Testis (tissue), 3 donors: ENCODE measurements around the gene MGST3. TPM values are rescaled to one million over a fixed set of nuclear protein-coding genes. Genes with fewer than 3 reads are reported as not detected.
"Not testable (repeated sequence)": the region's sequence is repeated elsewhere in the genome, so short reads cannot be mapped to it uniquely, and the experiment has no call there.

Experiments used
- DNase-seq: peaks from one replicate; pipeline ENCODE4 v3.0.0-alpha.2; 2019
- H3K27ac ChIP-seq, 2 donors: fragments of 200-600 bp; sonication (generic); one replicate each; pipeline ENCODE4 v1.5.1; 2019
- H3K27me3 ChIP-seq: fragments of 200-600 bp; sonication (generic); one replicate; pipeline ENCODE4 v1.5.1; 2019
- H3K36me3 ChIP-seq: fragments of 200-600 bp; sonication (generic); one replicate; pipeline ENCODE4 v1.5.1; 2017; ENCODE audit warnings: low read depth; ENCODE audit errors: missing control alignments
- H3K4me1 ChIP-seq: fragments of 200-600 bp; sonication (generic); one replicate; pipeline ENCODE4 v1.5.1; 2019
- H3K4me3 ChIP-seq, 2 donors: fragments of 200-600 bp; sonication (generic); one replicate each; pipeline ENCODE4 v1.5.1; 2017 to 2019
- H3K9me3 ChIP-seq: fragments of 200-600 bp; sonication (generic); one replicate; pipeline ENCODE4 v1.5.1; 2017
- POLR2A ChIP-seq: fragments of 450-650 bp; IDR thresholded peaks from one replicate; pipeline ENCODE4 v1.6.1; 2017; ENCODE audit warnings: antibody characterized with exemption, mild to moderate bottlenecking, moderate library complexity
- WGBS, 2 donors: methylation state at CpG; one replicate each; pipeline ENCODE4 v1.1.5; 2018; 5-methylcytosine and 5-hydroxymethylcytosine counted together
- intact Hi-C: fragments of 100-400 bp; cut with DNase I; formaldehyde crosslinking; loops from one replicate; pipeline ENCODE4 v1.15.1; 2023; ENCODE audit warnings: low total_unique reads
- polyA plus RNA-seq: library from polyadenylated mRNA; stranded (reverse); fragments of 350-450 nt; fragmentation: Illumina TruSeq; extraction: RNeasy Lipid Tissue Mini Kit (QIAGEN cat#74804); gene quantifications from one replicate; pipeline ENCODE4 v1.2.3, GENCODE V29; 2014; ENCODE audit warnings: low read depth, low replicate concordance; ENCODE audit not compliant: insufficient read depth
- total RNA-seq, 2 donors: library from RNA; depleted of rRNA; stranded (reverse); fragments of >200 nt; gene quantifications; one replicate each; pipeline ENCODE4 v1.2.3, GENCODE V29; 2016
- TF ChIP-seq, protein P1 (sequence below), 3 experiments: fragments of 450-650 bp in 2 of 3; fragments of 200-600 bp in 1 of 3; sonication (generic) in 1 of 3; IDR thresholded peaks; one replicate each; pipeline ENCODE4 v1.5.1; 2016 to 2019; ENCODE audit warnings: antibody characterized with exemption in 3 of 3, mild to moderate bottlenecking in 2 of 3, moderate library complexity in 1 of 3

Gene MGST3
- total and polyA plus RNA-seq, 3 donors from 2014 or later: 190 to 278 (median 209) TPM

GRCh38 chr1:165647517-165647916, 16.5 kb downstream of the MGST3 start:
- peaks cover 21% of the 10 kb centered on the region for H3K4me1 ChIP-seq
- intact Hi-C loops: no loop called here
- H3K27ac ChIP-seq: no peak overlapping the region
- H3K36me3 ChIP-seq: no peaks in the 10 kb centered on the region
- DNase-seq: no peak
- no peak overlapping the region for H3K4me3 ChIP-seq
- TF ChIP-seq POLR2A: no peak
- TF ChIP-seq, protein P1, sequence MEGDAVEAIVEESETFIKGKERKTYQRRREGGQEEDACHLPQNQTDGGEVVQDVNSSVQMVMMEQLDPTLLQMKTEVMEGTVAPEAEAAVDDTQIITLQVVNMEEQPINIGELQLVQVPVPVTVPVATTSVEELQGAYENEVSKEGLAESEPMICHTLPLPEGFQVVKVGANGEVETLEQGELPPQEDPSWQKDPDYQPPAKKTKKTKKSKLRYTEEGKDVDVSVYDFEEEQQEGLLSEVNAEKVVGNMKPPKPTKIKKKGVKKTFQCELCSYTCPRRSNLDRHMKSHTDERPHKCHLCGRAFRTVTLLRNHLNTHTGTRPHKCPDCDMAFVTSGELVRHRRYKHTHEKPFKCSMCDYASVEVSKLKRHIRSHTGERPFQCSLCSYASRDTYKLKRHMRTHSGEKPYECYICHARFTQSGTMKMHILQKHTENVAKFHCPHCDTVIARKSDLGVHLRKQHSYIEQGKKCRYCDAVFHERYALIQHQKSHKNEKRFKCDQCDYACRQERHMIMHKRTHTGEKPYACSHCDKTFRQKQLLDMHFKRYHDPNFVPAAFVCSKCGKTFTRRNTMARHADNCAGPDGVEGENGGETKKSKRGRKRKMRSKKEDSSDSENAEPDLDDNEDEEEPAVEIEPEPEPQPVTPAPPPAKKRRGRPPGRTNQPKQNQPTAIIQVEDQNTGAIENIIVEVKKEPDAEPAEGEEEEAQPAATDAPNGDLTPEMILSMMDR (IDR thresholded peaks at IDR 0.05): no peak
- no peaks in the 10 kb centered on the region for H3K9me3 ChIP-seq
- H3K27me3 ChIP-seq: no peaks in the 10 kb centered on the region

DNA sequence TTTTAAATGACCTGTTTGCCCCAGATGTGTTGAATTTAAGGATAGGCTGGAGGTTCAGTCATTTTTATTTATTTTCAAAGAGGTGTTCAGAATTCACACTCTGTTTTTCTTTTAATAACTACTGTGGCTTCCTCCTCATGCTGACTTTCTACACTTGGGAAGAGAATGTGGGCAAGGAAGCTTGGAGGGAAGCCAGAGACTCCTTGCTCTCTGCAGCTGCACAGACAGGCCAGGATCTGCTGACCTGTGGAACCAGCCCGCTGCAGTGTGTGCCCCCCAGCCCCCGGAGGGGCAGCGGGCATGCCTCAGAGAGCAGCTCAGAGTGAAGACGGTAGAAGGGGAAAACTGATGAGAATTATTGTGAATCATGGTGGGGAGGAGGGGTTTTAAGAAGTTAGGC, 16.9 kb downstream of the MGST3 start:
- TF ChIP-seq, protein P1 (IDR thresholded peaks at IDR 0.05): no peak
- no peak for TF ChIP-seq POLR2A
- peak; percentile 70 for DNase-seq
- no peaks in the 10 kb centered on the region for H3K36me3 ChIP-seq
- H3K4me3 ChIP-seq: no peak overlapping the region
- intact Hi-C loops: no loop called here
- H3K4me1 ChIP-seq: peaks cover 23% of the 10 kb centered on the region
- WGBS, 2 donors: 35 to 41% methylated on average over 2 to 4 of the region's 4 CpGs
- H3K9me3 ChIP-seq: no peaks in the 10 kb centered on the region
- H3K27me3 ChIP-seq: no peaks in the 10 kb centered on the region
- no peak overlapping the region for H3K27ac ChIP-seq

DNA sequence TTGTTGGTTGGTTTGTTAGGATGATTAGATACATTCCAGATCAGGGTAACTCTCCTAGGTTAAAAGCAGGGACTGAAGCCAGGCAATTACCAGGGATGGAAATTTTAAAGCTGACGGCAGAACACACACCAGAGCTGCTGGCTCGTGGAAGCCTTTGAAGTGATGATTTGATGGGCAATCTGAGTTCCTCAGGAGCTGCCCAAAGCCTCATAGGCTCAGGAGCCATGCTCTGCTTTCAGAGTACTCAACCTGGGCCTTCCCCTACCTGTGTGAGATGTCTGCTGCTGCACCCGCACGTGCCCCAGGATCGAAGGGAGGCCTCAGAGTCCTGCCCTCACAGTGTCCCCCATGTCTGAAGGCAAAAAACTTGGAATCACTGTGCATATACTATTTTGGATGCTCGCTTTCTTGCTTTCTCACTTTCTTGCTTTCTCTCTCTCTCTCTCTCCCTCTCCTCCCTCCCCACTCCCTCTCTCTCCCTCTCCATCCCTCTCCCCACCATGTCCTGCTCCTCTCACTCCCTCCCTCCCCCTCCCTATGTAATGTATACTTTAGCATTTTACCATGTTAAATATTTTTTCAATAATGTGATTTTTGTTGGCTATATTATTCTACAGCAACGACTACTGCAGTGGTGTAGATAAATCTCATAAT, 18.0 kb downstream of the MGST3 start:
- no peak for DNase-seq
- TF ChIP-seq, protein P1 (IDR thresholded peaks at IDR 0.05): no peak
- no peak for TF ChIP-seq POLR2A
- Histone ChIP-seq H3K27me3 (no peaks in the 10 kb centered on the region), H3K27ac (no peak overlapping the region), H3K36me3 (no peaks in the 10 kb centered on the region), H3K4me3 (no peak overlapping the region), H3K4me1 (peaks cover 27% of the 10 kb centered on the region), H3K9me3 (no peaks in the 10 kb centered on the region)
- WGBS, 2 donors: 64 to 81% methylated on average over 7 of the region's 7 CpGs
- intact Hi-C loops: no loop called here

DNA sequence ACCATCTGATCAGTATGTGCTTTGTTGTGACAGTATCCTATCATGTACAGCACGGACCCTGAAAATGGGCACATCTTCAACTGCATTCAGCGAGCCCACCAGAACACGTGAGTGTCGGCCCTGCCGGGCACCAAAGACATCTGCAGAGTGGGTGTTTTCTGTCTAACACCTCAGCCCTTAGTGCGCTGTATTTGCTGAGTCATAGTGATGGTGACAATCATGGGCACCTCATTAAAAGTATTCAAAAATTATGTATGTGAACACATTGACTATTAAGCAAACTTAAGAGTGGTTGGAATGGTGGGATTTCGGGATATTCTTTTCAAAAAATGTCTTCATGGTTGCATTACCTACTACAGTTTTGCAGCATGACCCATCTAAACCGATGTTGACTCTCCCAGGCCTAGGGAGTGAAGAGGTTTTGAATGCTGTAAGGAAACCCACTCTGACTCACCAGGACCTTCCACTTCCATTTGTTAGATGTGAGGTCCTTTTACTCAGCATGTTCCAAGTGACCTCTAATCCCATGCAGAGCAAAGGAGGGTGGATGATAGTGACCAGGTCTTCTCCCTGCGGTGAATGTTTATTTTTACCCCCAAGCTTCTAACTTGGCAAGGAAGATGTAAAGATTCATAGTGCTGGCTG, 20.1 kb downstream of the MGST3 start:
- DNase-seq: no peak
- intact Hi-C loops: no loop called here
- Histone ChIP-seq H3K9me3 (no peaks in the 10 kb centered on the region), H3K4me3 (no peak overlapping the region), H3K36me3 (no peaks in the 10 kb centered on the region), H3K4me1 (peaks cover 24% of the 10 kb centered on the region), H3K27ac (no peak overlapping the region), H3K27me3 (no peaks in the 10 kb centered on the region)
- no peak for TF ChIP-seq POLR2A
- TF ChIP-seq, protein P1 (IDR thresholded peaks at IDR 0.05): no peak
- whole genome bisulfite sequencing, 2 donors: 82 to 88% methylated on average over 9 of the region's 9 CpGs

DNA sequence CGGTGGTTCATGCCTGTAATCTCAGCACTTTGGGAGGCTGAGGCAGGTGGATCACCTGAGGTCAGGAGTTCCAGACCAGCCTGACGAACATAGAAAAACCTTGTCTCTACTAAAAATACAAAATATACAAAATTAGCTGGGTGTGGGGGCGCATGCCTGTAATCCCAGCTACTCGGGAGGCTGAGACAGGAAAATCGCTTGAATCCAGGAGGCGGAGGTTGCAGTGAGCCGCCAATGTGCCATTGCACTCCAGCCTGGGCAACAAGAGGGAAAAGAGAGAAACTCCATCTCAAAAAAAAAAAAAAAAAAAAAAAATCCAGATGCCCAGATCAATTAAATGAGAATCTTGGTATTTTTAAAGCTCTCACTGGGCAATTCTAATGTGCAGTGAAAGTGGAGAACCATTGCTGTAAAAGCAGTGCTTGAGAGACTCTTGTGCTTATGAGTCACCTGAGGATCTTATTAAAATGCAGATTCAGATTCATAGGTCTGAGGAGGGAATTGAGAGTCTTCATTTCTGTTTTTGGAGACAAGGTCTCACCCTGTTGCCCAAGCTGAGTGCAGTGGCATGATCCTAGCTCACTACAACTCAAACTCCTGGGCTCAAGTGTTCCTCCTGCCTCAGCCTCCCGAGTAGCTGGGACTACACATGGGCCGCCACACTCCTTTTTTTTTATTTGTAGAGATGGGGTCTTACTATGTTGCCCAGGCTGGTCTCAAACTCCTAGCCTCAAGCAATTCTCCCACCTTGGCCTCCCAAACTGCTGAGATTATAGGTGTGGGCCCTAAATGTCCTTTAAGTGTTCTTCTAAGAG, 27.9 kb downstream of the MGST3 start:
- intact Hi-C loops, H3K4me3 ChIP-seq, H3K27ac ChIP-seq, H3K27me3 ChIP-seq, DNase-seq, H3K36me3 ChIP-seq, H3K9me3 ChIP-seq: not testable (repeated sequence)
- H3K4me1 ChIP-seq: peaks cover 16% of the 10 kb centered on the region
- 93 to 95% methylated on average over 9 of the region's 9 CpGs for WGBS, 2 donors
